ENCODE results near the gene ZNF223. TPM values are rescaled to one million over a fixed set of nuclear protein-coding genes. Genes with fewer than 3 reads are reported as not detected.

ZNF223 gene
- total RNA-seq, 1 experiment from 2014 or later = not detected

DNA sequence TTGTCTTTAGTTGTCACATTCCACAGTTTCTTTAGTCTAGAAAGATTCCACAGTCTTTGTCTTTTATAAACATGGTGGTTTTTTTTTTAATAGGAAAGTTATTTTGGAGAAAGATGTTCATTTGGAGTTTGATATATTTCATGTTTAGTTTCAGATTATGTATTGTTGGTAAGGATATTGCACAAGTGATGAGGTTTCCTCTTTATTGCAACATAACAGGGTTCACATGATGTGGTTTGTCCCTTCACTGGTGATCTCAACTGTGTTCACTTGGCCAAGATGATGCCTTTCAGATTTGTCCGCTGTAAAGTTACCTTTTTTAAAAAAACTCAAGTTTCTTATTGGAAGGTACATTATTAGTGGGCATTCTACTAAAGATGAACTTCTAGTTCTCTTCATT, 45.9 kb upstream of the ZNF223 start:
- TF ChIP-seq EZH2phosphoT487 (IDR thresholded peaks at IDR 0.05; ENCODE audit: borderline replicate concordance, low read length) (no peak), EZH2 (IDR thresholded peaks at IDR 0.05; ENCODE audit: low read length, unreplicated experiment) (no peak)
- TF ChIP-seq, protein P1, sequence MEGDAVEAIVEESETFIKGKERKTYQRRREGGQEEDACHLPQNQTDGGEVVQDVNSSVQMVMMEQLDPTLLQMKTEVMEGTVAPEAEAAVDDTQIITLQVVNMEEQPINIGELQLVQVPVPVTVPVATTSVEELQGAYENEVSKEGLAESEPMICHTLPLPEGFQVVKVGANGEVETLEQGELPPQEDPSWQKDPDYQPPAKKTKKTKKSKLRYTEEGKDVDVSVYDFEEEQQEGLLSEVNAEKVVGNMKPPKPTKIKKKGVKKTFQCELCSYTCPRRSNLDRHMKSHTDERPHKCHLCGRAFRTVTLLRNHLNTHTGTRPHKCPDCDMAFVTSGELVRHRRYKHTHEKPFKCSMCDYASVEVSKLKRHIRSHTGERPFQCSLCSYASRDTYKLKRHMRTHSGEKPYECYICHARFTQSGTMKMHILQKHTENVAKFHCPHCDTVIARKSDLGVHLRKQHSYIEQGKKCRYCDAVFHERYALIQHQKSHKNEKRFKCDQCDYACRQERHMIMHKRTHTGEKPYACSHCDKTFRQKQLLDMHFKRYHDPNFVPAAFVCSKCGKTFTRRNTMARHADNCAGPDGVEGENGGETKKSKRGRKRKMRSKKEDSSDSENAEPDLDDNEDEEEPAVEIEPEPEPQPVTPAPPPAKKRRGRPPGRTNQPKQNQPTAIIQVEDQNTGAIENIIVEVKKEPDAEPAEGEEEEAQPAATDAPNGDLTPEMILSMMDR (conservative IDR thresholded peaks at IDR 0.05; ENCODE audit: low read depth, low read length) = no peak
- Histone ChIP-seq H3K9me3 (ENCODE audit: low read length) (peaks cover 17% of the 10 kb centered on the region; the same call in 1 of the 2 replicates), H3K27me3 (ENCODE audit: low read length) (no peaks in the 10 kb centered on the region), H4K20me1 (ENCODE audit: low read length) (no peaks in the 10 kb centered on the region), H3K27ac (ENCODE audit: low read length) (no peak overlapping the region), H3K4me1 (ENCODE audit: insufficient read depth, low read length) (no peaks in the 10 kb centered on the region), H3F3A (ENCODE audit: low read length, unreplicated experiment) (no peaks in the 10 kb centered on the region), H2AFZ (ENCODE audit: low read length) (no peak overlapping the region), H3K79me2 (ENCODE audit: low read length) (peaks cover 6% of the 10 kb centered on the region), H3K9ac (ENCODE audit: low read length) (no peak overlapping the region), H3K36me3 (ENCODE audit: low read depth, low read length) (peaks cover 49% of the 10 kb centered on the region), H3K4me3 (ENCODE audit: low read length) (no peak overlapping the region), H3K9me2 (replicated peaks; ENCODE audit: low read length) (no peaks in the 10 kb centered on the region), H3K4me2 (ENCODE audit: low read length) (no peak overlapping the region)
- POLR2A ChIA-PET (ENCODE audit: unreplicated experiment) = no interaction called here
- BruUV-seq (replicated peaks) = no TSS peak
- ATAC-seq (no peak), DNase-seq (no peak)
- CTCF ChIA-PET = no interaction called here
- intact Hi-C loops (cut with micrococcal nuclease) = no loop called here

DNA sequence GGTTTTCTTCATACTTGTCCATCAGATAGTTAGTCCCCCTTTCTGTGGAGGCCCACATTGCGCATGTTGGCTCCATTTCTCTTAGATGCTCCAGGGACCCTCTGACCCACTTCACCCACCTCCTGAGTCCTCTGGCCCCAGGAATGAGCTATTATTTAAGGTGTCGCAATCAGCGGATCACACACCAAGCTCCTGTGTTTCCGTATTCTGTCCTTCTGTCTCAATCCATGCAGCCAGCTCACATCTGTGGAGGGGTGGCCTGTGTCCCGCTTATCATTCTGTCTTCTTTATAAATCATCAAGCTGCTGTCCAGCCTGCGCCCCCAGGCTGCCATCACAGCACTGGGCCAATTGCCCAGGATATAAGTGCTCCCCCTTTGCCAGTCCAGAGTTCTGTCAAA, 44.4 kb upstream of the ZNF223 start:
- intact Hi-C loops (cut with micrococcal nuclease) = no loop called here
- DNase-seq (no peak), ATAC-seq (no peak)
- CTCF ChIA-PET = no interaction called here
- Histone ChIP-seq H3K9ac (ENCODE audit: low read length) (no peak overlapping the region), H4K20me1 (ENCODE audit: low read length) (no peaks in the 10 kb centered on the region), H3K9me3 (ENCODE audit: low read length) (peaks cover 23% of the 10 kb centered on the region), H3K4me3 (ENCODE audit: low read length) (no peak overlapping the region), H3K36me3 (ENCODE audit: low read depth, low read length) (peaks cover 61% of the 10 kb centered on the region), H3K27ac (ENCODE audit: low read length) (no peak overlapping the region), H3K4me2 (ENCODE audit: low read length) (no peak overlapping the region), H3K9me2 (replicated peaks; ENCODE audit: low read length) (no peaks in the 10 kb centered on the region), H3K27me3 (ENCODE audit: low read length) (no peaks in the 10 kb centered on the region), H2AFZ (ENCODE audit: low read length) (no peak overlapping the region), H3K4me1 (ENCODE audit: insufficient read depth, low read length) (no peaks in the 10 kb centered on the region), H3K79me2 (ENCODE audit: low read length) (peaks cover 6% of the 10 kb centered on the region), H3F3A (ENCODE audit: low read length, unreplicated experiment) (no peaks in the 10 kb centered on the region)
- POLR2A ChIA-PET (ENCODE audit: unreplicated experiment) = no interaction called here
- BruUV-seq (replicated peaks) = no TSS peak
- TF ChIP-seq EZH2 (IDR thresholded peaks at IDR 0.05; ENCODE audit: low read length, unreplicated experiment) = no peak
- TF ChIP-seq, protein P1 (conservative IDR thresholded peaks at IDR 0.05; ENCODE audit: low read depth, low read length) = no peak

DNA sequence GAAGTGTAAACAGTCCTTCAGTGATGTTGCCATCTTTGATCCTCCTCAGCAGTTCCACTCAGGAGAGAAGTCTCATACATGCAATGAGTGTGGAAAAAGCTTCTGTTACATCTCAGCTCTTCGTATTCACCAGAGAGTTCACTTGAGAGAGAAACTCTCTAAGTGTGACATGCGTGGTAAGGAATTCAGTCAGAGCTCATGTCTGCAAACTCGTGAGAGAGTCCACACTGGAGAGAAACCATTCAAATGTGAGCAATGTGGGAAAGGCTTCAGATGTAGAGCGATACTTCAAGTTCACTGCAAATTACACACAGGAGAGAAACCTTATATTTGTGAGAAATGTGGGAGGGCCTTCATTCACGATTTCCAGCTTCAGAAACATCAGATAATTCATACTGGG, 41.4 kb upstream of the ZNF223 start:
- no peak overlapping the region for H3K27ac ChIP-seq (ENCODE audit: low read length)
- H4K20me1 ChIP-seq (ENCODE audit: low read length) = no peaks in the 10 kb centered on the region
- no peak overlapping the region for H2AFZ ChIP-seq (ENCODE audit: low read length)
- H3K36me3 ChIP-seq (ENCODE audit: low read depth, low read length) = peaks cover 61% of the 10 kb centered on the region
- no peaks in the 10 kb centered on the region for H3K79me2 ChIP-seq (ENCODE audit: low read length)
- H3K9ac ChIP-seq (ENCODE audit: low read length) = no peak overlapping the region
- H3K4me2 ChIP-seq (ENCODE audit: low read length) = no peak overlapping the region
- intact Hi-C loops (cut with micrococcal nuclease) = no loop called here
- ChIA-PET CTCF (no interaction called here), POLR2A (ENCODE audit: unreplicated experiment) (no interaction called here)
- no peak for TF ChIP-seq EZH2 (IDR thresholded peaks at IDR 0.05; ENCODE audit: low read length, unreplicated experiment)
- TF ChIP-seq EZH2phosphoT487 (IDR thresholded peaks at IDR 0.05; ENCODE audit: borderline replicate concordance, low read length) = no peak
- TF ChIP-seq, protein P1 (conservative IDR thresholded peaks at IDR 0.05; ENCODE audit: low read depth, low read length) = no peak
- H3K9me2 ChIP-seq (replicated peaks; ENCODE audit: low read length) = no peaks in the 10 kb centered on the region
- no peak overlapping the region for H3K4me3 ChIP-seq (ENCODE audit: low read length)
- ATAC-seq (no peak), DNase-seq (no peak)
- H3K27me3 ChIP-seq (ENCODE audit: low read length) = no peaks in the 10 kb centered on the region
- no peaks in the 10 kb centered on the region for H3K4me1 ChIP-seq (ENCODE audit: insufficient read depth, low read length)
- no TSS peak for BruUV-seq (replicated peaks)
- H3K9me3 ChIP-seq (ENCODE audit: low read length) = peaks cover 23% of the 10 kb centered on the region
- no peaks in the 10 kb centered on the region for H3F3A ChIP-seq (ENCODE audit: low read length, unreplicated experiment)

All from PC-3 (cell line).